K562 (cell line): ENCODE measurements around the gene EMP2. TPM values are rescaled to one million over a fixed set of nuclear protein-coding genes. Genes with fewer than 3 reads are reported as not detected.

Source experiments
- ARID1B ChIP-seq: fragments of 450-650 bp; IDR thresholded peaks from 2 replicates; pipeline ENCODE4 v1.6.1; 2016; ENCODE audit warnings: antibody characterized with exemption, mild to moderate bottlenecking, inconsistent platforms
- ARNT ChIP-seq, 2 experiments: fragments of 450-650 bp; IDR thresholded peaks; 2 replicates each; pipeline ENCODE4 v1.6.1; 2016; ENCODE audit warnings: mild to moderate bottlenecking in 1 of 2
- CREM ChIP-seq: IDR thresholded peaks from 2 replicates; pipeline ENCODE4 v1.6.1; 2014; ENCODE audit warnings: antibody characterized with exemption, low read depth
- LARP7 ChIP-seq: fragments of 450-650 bp; IDR thresholded peaks from 2 replicates; pipeline ENCODE4 v1.6.1; 2016
- NCOR1 ChIP-seq: fragments of 450-650 bp; IDR thresholded peaks from 2 replicates; pipeline ENCODE4 v1.6.1; 2016; ENCODE audit warnings: mild to moderate bottlenecking, moderate library complexity
- PRDM10 ChIP-seq: fragments of 450-650 bp; IDR thresholded peaks from 2 replicates; pipeline ENCODE4 v1.6.1; 2018; ENCODE audit not compliant: partially characterized antibody
- PURB ChIP-seq: sonication (generic); formaldehyde crosslinking; IDR thresholded peaks from 2 replicates; pipeline ENCODE4 v1.9.0; 2021; ENCODE audit warnings: low read depth, mild to moderate bottlenecking, missing genetic modification reagents
- SOX6 ChIP-seq: fragments of 450-650 bp; IDR thresholded peaks from 2 replicates; pipeline ENCODE4 v1.6.1; 2014; ENCODE audit warnings: mild to moderate bottlenecking
- TRIM24 ChIP-seq, 2 experiments: fragments of 450-650 bp; IDR thresholded peaks; 2 replicates each; pipeline ENCODE4 v1.6.1; 2016
- ZBTB7A ChIP-seq: IDR thresholded peaks from 2 replicates; pipeline ENCODE4 v1.6.1; 2011; ENCODE audit warnings: low read depth, mild to moderate bottlenecking, low read length, moderate library complexity, borderline replicate concordance; ENCODE audit not compliant: control insufficient read depth
- ZEB2 ChIP-seq: fragments of 450-650 bp; IDR thresholded peaks from 2 replicates; pipeline ENCODE4 v1.6.1; 2016
- ZNF785 ChIP-seq: fragments of 250-450 bp; sonication (Bioruptor Pico); IDR thresholded peaks from 2 replicates; pipeline ENCODE4 v1.4.0; 2020; ENCODE audit warnings: mild to moderate bottlenecking
- polyA plus RNA-seq, 8 experiments: library from polyadenylated mRNA; depleted of rRNA in 4 of 8; stranded (reverse) in 5 of 8; unstranded in 3 of 8; fragments of >200 nt; fragmentation: Nextera tagmentation in 2 of 8; fragmentation: Illumina TruSeq in 1 of 8; extraction: Ambion mirVana in 2 of 8; extraction: Trizol in 1 of 8; gene quantifications; 2 replicates each; pipeline versions ENCODE4 v1.2.1 to v1.2.3, GENCODE V29; 2011 to 2014; ENCODE audit warnings: inconsistent platforms in 1 of 8, missing spikeins in 1 of 8
- total RNA-seq, 7 experiments: library from RNA; depleted of rRNA in 6 of 7; stranded (reverse); fragments of >200 nt in 6 of 7; fragmentation: Illumina TruSeq in 2 of 7; extraction: Trizol in 2 of 7; gene quantifications; 2 replicates each; pipeline versions ENCODE4 v1.2.1 to v1.2.3, GENCODE V29; 2011 to 2021; ENCODE audit warnings: low replicate concordance in 1 of 7
- TF ChIP-seq, protein P1 (sequence below): fragments of 450-650 bp; formaldehyde crosslinking; IDR thresholded peaks from 2 replicates; pipeline ENCODE4 v1.4.0; 2022; ENCODE audit warnings: missing genetic modification characterization

The EMP2 gene
- total and polyA plus RNA-seq, 9 of the 15 experiments (the other 6 are each of a cell fraction or from before 2014, with no cell fraction given), result 0.73 to 6.2 (median 3.1) TPM

- peak; percentile 95 to 96 for TF ChIP-seq TRIM24 (IDR thresholded peaks at IDR 0.05)
- TF ChIP-seq SOX6, result peak; percentile 74
- 0 out of 4 replicates have a peak, but pooled peaks of 1 of the 2 experiments have one; percentile 26 for TF ChIP-seq ARNT (IDR thresholded peaks at IDR 0.05)
- no peak for TF ChIP-seq ZNF785
- TF ChIP-seq ZBTB7A, result no peak
- TF ChIP-seq ARID1B, result peak; percentile 84
- no peak for TF ChIP-seq LARP7
- TF ChIP-seq PURB (CRISPR knock-in tag), result no peak
- no peak for TF ChIP-seq PRDM10
- TF ChIP-seq ZEB2, result peak; percentile 90
- no peak for TF ChIP-seq CREM
- TF ChIP-seq, protein P1, sequence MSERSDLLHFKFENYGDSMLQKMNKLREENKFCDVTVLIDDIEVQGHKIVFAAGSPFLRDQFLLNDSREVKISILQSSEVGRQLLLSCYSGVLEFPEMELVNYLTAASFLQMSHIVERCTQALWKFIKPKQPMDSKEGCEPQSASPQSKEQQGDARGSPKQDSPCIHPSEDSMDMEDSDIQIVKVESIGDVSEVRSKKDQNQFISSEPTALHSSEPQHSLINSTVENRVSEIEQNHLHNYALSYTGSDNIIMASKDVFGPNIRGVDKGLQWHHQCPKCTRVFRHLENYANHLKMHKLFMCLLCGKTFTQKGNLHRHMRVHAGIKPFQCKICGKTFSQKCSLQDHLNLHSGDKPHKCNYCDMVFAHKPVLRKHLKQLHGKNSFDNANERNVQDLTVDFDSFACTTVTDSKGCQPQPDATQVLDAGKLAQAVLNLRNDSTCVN, result no peak
- TF ChIP-seq NCOR1, result peak; percentile 48; the same call in 1 of the 2 replicates
- TF ChIP-seq, all 486 proteins: peak for 49
Observed at GRCh38 chr16:10485698-10486382, 94.6 kb downstream of the EMP2 start (continued).
